NCI-H526 (cell line): ENCODE measurements around the gene AP3B1.

Experiments
- DNase-seq, 2 experiments: peaks; one replicate each; lab custom pipeline; 2025; lab: John Stamatoyannopoulos, UW

AP3B1 gene

GRCh38 chr5:78294248-78295034 lies at the start of gene AP3B1:
Gene AP3B1 (minus strand): TSS chr5:78294698. CDS start chr5:78294579, 119 bp downstream.
- DNase-seq: peak; percentile 91 to 97

DNA sequence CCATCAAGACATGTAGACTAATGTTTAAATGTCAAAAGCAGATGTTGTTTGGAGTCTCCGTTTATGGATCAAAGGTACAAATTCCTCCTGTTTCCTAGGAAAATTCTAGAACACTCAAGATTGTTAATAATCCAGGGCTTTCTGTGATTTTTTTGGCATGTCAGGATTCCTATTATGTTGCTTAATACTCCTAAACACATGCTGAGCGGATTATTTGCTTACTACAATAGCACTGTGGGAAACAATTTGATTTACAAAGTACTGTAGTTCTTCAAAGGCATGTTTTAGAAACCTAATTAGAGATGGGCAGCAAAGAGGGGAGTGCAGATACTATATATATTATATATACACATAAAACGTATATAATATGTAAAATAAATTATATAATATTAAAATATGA lies 46.9 kb upstream of the AP3B1 start:
- no peak for DNase-seq

DNA sequence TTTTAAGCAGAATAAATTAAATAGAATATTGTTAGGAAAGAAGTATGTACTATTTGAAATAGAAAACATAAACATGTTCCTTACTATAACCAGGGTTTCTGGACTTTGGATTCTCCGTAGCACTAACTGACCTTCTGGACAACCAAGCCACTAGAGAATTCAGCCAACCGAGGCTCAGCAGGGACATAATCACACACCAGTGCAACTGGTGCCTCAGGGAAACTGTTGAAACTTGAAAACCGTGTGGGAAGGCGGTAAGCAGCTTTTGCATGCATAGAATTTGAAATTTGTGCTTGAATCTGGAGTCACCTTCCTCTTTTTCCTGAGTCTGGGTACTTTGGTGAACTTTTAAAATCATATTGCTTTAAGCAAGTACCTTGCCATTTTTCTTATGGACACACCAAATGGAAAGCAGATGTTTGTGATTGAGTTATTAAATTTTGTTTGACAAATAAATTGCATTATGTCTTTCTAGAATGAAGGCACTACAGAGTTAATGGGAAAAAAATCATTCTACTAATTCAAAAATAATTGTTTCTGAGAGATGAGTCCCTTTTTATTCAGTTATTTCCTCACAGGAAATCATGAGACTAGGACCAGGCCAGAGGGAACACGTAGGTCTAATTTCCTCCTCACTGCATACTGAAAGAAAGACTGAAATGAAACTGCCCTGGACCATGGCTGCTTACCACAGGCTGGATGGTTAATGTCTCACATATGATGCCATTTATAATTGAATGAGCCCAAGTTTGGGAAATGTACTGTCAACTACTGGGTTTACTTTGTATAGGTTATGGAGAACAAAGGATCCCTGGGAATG lies 45.3 kb upstream of the AP3B1 start:
- no peak for DNase-seq

DNA sequence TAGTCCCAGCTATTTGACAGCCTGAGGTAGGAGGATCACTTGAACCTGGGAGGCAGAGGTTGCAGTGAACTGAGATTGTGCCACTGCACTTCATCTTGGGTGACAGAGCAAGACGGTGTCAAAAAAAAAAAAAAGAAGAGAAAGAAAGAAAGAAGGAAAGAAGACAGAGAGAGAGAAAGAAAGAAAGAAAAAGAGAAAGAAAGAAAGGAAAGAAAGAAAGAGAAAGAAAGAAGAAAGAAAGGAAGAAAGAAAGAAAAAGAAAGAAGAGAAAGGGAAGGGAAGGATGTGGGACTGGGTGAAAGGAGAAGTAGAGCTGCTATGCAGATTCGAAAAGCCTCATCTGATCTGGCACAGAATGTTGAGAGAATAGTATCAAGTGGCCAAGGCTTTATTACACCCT lies 42.2 kb upstream of the AP3B1 start:
- DNase-seq: no peak

GRCh38 chr5:78335976-78336375 lies 41.5 kb upstream of the AP3B1 start:
- DNase-seq: no peak

DNA sequence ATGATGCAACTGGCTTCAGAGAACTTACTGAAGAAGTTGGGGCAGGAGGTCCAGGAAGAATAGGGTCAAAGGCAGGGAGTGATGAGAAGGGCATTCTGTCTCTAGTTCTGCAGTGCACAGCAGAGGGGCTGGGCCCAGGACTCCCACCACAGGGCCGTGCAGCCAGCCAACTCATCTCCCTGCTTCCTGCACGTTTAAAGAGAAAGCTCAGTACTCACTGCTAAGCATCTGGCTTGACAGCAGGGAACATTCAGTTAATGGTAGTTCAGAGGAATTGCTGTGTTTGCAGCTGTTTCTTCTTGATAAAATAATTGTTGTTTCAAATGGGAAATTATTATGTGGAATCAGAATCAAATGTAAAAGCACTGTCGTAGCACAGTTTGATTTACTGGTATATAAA lies 40.3 kb upstream of the AP3B1 start:
- no peak for DNase-seq

DNA sequence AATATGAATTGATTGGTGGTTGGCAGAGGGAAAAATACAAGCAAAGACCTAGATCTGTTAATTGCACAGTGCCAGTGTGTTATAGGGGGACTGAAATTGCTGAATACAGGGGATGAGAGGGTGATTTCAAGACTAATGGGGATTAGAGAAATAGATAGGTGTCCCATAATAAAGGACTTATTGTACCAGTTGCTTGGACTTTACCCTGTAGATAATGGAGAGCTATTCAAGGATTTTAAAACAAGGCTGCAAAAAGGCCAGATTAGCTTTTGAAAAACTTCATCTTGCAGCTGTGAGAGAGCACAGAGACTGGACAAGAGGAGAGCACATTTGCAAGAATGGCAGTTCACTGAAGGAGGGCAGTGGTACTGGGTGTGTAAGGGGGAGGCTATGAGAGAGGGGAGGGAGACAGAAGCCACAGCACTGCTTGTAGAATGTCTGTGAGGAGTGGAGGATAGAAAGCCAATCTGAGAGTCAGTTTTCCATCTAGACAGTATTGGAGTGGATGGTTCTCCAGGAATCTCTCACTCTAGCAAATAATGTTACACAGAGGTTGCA lies 37.1 kb upstream of the AP3B1 start:
- DNase-seq: no peak

GRCh38 chr5:78328585-78329173 lies 34.2 kb upstream of the AP3B1 start:
- no peak for DNase-seq

GRCh38 chr5:78327761-78328510 lies 33.4 kb upstream of the AP3B1 start:
- DNase-seq: no peak

DNA sequence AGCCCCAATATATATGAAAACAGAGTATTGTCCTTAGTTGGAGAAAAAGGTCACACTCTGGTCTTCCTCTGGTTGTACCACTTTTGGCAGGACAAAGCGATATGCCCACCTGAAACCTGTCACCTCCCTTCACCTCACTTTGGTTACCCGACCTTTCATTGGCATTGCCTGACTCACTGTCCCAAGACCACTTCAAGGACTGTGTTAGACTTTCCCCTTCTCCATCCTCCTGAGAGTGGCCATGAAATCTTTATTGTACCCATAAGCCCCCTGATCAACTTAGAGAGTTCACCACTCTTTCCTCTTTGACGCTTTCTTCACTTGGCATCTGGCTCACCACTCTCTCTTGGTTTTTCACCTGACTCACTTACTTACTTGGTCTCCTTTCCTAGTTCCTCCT lies 32.4 kb upstream of the AP3B1 start:
- DNase-seq: no peak

DNA sequence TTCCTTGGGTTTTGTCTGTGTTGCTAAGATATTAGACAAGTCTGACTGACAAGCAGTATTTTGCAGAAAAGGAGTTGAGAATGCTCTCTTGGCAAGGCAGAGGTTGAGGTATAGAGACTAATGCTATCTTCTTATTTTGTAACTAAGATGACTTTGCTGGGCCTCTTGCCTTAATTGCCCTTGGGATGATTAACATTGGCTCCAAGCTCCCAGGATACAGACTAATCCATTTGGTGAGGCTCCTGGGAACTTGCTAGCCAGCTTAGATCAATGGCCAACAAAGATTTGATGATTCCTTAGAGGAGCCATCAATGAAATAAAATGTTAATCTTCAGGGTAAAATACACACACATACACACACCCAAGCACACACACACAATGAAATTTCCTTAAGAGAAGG lies 28.7 kb upstream of the AP3B1 start:
- DNase-seq: no peak

- DNase-seq: peak; percentile 34 to 50
Observed at GRCh38 chr5:78320401-78320800, 25.9 kb upstream of the AP3B1 start.

DNA sequence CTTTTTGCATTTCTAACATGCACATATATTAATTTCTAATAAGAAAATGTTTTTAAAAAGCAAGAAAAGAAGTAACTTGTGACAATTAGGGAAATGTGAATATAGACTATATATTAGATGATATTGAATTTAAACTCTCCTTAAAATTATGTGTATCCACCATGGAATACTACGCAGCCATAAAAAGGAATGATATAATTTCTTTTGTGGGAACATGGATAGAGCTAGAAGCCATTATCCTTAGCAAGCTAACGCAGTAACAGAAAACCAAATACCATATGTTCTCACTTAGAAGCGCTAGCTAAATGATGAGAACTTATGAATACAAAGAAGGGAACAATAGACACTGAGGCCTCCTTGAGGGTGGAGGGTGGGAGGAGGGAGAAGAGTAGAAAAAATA lies 23.8 kb upstream of the AP3B1 start:
- DNase-seq: no peak

DNA sequence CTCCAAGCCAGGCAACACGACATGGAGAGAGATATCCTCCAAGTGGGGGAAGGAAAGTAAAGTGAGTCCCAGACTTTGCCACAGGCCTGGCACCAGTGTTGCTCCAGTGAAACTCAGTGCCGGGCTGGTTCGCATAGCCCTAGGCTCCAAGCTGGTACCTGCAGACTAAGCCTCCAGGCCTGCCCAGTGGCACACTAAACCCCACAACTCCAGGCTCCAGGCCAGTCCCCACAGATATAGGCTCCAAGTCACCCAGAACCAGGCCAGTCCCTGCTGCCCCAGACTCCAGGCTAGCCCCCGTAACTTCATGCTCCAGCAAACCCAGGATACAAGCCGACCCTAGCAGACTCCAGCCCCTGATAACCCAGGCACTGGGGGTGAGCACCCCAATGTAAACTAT lies 23.0 kb upstream of the AP3B1 start:
- no peak for DNase-seq

DNA sequence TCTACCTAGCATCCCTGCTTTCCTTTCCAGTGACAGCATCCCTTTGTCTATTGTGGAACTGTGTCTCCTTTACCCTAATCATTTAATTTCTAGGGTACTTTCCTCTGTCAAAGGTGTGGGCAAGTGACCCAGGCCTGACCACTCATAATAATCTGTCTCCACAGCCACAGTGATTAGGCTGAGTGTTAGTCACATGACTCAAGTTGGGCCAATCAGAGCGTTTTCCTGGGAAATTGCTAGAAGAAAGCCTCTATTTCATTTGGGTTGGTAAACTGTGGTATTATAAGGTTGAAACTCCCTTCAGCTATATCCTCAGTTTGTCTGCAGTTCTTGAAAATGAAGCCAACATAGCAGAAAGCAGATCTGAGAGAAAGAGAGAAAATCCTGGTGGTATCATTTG lies 14.2 kb upstream of the AP3B1 start:
- no peak for DNase-seq

DNA sequence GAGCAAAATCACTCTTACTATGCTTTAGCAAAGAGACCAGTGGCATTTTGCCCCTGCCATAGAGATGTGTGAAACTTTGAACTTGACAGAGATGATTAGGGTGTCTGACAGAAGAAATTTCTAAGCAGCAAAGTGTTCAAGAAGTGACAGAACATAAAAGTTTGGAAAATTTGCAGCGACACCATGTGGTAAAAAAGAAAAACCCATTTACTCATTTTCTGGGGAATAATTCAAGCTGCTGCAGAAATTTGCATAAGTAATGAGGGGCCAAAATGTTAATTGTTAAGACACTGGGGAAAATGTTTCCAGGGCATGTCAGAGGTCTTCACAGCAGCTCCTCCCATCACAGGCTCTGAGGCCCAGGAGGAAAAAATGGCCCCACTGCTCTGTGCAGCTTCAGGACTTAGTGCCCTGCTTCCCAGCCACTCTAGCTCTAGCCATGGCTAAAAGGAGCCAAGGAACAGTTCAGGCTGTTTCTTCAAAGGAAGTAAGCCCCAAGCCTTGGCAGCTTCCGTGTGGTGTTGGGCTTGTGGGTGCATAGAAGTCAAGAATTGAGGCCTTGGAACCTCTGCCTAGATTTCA lies 6.1 kb upstream of the AP3B1 start:
- DNase-seq: no peak

DNA sequence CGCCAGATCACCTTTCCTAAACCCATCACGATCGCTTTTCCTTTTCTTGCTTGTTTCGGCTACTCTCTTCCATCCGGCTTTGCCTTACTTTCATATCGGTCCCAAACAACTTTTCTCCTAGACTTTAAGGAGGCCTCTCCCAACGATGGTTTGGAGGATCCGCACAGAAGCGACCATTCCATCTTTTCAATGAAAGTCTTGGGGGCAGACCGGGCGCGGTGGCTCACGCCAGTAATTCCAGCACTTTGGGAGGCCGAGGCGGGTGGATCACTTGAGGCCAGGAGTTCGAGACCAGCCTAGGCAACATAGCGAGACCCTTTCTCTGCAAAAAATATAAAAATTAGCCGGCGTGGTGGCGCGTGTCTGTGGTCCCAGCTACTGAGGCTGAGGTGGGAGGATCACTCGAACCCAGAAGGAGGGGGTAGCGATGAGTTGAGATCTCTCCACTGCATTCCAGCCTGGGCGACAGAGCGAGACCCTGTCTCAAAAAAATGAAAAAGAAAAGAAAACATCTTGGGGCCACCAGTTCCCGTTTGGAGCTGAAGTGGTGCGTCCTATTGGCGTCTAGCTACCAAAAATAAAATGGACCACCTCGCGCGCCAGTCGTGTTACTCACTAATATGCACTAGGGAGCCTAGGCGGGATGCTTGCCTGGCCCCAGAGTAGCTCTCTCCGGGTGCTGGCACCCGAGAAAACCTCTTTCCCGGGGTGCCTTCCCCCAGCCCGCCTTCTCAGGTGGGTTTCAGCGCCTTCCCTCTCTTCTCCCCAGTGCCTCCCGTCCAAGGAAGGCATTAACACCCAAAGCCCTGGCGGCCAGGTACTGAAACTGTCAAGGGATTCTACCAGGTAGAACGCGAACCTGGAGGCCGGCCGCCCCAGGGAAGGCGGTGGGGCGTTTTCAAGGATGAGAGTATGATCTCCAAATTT lies 800 bp upstream of the AP3B1 start:
- DNase-seq: peak; percentile 28 to 75

DNA sequence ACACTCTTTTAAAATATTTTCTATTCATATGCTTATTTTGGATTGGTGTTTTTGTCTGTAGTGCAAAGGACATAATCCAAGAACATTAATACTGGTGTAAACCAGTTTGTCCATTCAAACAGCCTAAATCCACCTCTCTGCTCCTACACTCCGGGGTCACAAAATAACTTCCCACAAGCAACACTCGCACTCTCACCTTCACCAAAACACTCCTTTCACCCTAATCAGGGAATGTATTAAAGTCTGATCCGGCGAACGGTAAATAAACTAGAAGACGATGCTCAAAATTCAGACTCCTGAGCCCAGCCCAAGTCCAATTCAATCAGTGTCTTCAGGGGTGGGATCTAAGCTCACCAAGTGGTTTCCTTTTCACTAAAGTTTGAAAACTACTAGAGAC lies 649 bp downstream of the AP3B1 start:
- DNase-seq: no peak

GRCh38 chr5:78291687-78292086 lies 2.8 kb downstream of the AP3B1 start:
- no peak for DNase-seq

DNA sequence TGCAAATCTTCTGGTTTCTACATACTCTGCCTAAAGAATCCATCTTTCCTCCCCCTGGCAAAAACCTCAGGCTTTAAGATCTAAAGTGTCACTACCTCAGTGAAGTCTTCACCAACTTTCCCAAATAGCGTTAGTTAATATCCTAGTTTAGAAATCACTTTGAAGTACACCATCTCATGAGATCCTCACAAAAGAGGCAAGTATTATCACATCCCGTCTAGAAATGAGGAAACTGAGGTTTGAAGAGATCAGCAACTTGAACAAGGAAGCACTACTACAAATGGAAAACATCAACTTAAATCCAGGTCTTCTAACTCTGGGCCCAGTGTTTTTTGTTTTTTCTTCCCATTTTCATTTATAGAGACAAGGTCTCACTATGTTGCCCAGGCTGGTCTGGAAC lies 4.6 kb downstream of the AP3B1 start:
- DNase-seq: no peak
